SK-N-SH treated with all-trans-retinoic acid at 6 μM for 48 hours (cell line): ENCODE data around the gene PPP1R14D.

Source experiments
- GLIS3 ChIP-seq: fragments of 250-450 bp; sonication (Bioruptor Pico); IDR thresholded peaks from 2 replicates; pipeline ENCODE4 v1.5.0; 2020; ENCODE audit warnings: mild to moderate bottlenecking, moderate library complexity
- OSR1 ChIP-seq: fragments of 250-450 bp; sonication (Bioruptor Pico); IDR thresholded peaks from 2 replicates; pipeline ENCODE4 v1.8.0; 2022; ENCODE audit warnings: moderate library complexity, mild to moderate bottlenecking, inconsistent platforms
- TF ChIP-seq, protein P1 (sequence below): fragments of 250-450 bp; sonication (Bioruptor Pico); IDR thresholded peaks from 2 replicates; pipeline ENCODE4 v1.8.0; 2020; ENCODE audit warnings: mild to moderate bottlenecking, moderate library complexity, borderline replicate concordance

GRCh38 chr15:40790718-40791117, 37.8 kb downstream of the PPP1R14D start:
- TF ChIP-seq, protein P1, sequence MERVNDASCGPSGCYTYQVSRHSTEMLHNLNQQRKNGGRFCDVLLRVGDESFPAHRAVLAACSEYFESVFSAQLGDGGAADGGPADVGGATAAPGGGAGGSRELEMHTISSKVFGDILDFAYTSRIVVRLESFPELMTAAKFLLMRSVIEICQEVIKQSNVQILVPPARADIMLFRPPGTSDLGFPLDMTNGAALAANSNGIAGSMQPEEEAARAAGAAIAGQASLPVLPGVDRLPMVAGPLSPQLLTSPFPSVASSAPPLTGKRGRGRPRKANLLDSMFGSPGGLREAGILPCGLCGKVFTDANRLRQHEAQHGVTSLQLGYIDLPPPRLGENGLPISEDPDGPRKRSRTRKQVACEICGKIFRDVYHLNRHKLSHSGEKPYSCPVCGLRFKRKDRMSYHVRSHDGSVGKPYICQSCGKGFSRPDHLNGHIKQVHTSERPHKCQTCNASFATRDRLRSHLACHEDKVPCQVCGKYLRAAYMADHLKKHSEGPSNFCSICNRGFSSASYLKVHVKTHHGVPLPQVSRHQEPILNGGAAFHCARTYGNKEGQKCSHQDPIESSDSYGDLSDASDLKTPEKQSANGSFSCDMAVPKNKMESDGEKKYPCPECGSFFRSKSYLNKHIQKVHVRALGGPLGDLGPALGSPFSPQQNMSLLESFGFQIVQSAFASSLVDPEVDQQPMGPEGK (CRISPR knock-in tag) = no peak
- TF ChIP-seq OSR1 (CRISPR knock-in tag) (no peak), GLIS3 (no peak)
